ENCODE measurements around the gene RNF146.
"Not testable (repeated sequence)": the region's sequence is repeated elsewhere in the genome, so short reads cannot be mapped to it uniquely, and the experiment has no call there.

Gene RNF146

DNA sequence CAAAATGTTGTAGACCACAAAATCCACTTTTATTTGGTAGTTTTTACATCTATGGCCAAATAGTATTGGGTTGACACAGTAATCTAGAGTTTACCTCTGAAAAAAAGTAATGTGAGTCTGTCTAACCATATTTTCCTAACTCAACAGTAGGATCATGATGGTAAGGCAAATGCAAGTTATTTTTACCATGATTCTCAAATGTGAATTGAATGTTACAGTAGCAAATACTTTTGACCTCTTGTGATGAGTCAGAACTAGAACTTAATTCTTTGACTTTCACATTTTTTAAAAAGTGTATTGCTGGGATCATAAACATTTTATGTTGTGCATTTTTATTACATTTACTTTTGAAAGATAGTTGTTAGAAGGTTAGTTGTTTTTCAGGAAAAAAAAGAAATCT is 22.0 kb downstream of the RNF146 start:
- DNase-seq, result no peak

GRCh38 chr6:127289934-127290333 is 23.3 kb downstream of the RNF146 start:
- no peak for DNase-seq

- no peak for DNase-seq
Measured at GRCh38 chr6:127290391-127291265, 24.0 kb downstream of the RNF146 start.

- DNase-seq, result no peak
Measured at GRCh38 chr6:127291495-127291894, 24.8 kb downstream of the RNF146 start.

DNA sequence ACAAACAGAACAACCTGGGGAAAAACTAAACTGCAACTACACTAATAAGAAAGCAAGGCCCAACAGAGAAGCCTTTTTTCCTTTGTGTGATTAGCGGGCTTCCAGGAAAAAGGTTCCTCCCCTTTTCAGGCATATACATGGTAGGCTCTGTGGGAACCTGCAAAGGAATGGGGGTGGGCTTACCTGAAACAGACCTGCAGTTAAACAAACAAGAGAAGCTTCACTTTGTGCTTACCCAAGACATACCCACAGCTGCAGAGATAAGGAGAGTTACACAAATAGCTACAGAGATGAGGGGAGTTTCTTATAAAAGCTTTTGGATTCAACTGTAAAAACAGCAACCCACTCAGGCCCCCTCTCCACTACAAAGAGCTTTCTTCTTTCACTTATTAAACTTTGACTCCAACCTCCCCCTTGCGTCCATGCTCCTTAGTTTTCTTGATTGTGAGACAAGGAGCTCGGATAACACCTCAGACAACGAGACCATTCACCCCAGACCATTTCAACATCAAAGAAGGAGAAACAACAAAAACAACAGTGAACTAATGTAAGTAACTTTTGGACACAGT is 30.9 kb downstream of the RNF146 start:
- DNase-seq, result no peak

DNA sequence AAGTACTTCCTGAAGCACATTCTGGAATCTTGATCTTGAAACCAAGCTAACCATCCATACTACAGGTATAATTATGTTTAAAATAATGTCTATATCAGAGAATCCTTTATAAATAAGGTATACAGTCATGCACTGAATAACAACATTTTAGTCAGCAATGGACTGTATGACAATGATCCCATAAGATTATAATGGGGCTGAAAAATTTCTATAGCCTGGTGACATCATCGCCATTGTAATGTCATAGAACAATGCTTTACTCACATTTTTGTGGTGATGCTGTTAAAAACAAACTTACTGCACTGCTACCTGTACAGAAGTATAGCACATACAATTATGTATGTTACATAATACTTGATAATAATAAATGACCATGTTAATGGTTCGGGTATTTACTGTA is 31.8 kb downstream of the RNF146 start:
- no peak for DNase-seq

DNA sequence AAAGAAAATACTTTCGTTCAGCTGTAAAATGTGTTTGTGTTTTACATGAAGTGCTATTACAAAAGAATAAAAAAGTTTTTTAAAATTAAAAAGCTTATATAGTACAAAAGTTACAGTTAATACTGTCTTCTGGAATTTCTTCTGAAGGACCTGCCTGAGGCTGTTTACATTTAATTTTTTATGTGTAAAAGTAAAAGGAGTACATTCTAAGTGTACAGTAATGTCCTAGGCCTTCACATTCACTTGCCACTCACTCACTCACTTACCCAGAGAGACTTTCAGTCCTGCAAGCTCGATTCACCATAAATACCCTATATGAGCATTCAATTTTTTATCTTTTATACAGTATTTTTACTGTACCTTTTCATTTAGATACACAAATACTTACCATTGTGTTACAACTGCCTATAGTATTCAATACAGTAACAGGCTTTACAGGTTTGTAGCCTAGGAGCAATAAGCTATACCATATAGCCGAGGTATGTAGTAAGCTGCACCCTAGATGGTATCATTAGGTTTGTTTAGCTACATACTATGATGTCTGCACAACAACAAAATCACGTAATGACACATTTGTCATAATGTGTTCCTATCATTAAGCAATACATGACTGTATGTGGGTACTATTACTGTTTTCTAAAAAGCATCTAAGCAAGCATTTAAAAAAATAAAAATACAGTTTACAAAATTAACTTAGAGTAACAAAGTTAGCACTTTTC is 33.0 kb downstream of the RNF146 start:
- no peak for DNase-seq

GRCh38 chr6:127300411-127300810 is 33.7 kb downstream of the RNF146 start:
- DNase-seq, result peak in 2 of 4 experiments; percentile 3 to 11

- DNase-seq, result no peak
Measured at GRCh38 chr6:127301199-127301700, 34.6 kb downstream of the RNF146 start.

GRCh38 chr6:127302728-127303660 is 36.3 kb downstream of the RNF146 start:
- peak; percentile 72 to 88 (median 84) for DNase-seq

DNA sequence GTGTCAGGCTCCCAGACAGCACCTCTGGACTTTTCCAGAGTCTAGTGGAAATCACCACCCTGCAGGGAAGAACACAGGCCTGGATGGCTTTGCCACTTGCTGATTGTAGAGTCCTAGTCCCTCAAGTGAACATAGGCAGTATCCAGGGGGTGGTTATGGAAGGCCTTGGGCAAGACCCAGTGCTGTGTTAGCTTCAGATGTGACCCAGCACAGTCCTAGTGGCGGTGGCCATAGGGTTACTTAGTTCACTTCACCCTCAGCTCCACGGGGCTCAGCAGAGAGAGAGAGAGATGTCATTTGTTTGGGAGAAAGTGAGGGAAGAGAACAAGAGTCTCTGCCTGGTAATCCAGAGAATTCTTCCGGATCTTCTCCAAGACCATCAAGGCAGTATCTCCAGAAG is 37.3 kb downstream of the RNF146 start:
- DNase-seq, result no peak

GRCh38 chr6:127305741-127306140 is 39.1 kb downstream of the RNF146 start:
- no peak for DNase-seq

GRCh38 chr6:127317388-127318128 is 50.9 kb downstream of the RNF146 start:
- DNase-seq, result peak; percentile 17 to 66 (median 44)

DNA sequence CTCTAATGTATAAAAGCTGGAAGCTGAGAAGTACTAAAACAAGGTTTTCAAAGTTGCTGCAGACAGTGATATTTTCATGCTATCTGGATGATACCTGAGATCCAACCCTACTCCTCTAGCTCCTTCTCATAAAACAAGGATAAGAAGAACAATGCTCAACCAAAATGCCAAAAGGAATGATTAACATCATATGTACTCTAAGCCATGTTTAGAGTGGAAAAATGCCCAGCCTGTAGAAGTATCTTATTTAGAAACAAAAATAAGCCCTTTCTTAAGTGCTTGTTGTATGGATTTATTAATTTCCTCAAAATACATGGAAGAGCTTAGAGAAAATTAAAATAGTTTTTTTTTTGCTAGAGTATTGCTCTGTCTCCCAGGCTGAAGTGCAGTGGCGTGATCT is 53.0 kb downstream of the RNF146 start:
- no peak for DNase-seq

DNA sequence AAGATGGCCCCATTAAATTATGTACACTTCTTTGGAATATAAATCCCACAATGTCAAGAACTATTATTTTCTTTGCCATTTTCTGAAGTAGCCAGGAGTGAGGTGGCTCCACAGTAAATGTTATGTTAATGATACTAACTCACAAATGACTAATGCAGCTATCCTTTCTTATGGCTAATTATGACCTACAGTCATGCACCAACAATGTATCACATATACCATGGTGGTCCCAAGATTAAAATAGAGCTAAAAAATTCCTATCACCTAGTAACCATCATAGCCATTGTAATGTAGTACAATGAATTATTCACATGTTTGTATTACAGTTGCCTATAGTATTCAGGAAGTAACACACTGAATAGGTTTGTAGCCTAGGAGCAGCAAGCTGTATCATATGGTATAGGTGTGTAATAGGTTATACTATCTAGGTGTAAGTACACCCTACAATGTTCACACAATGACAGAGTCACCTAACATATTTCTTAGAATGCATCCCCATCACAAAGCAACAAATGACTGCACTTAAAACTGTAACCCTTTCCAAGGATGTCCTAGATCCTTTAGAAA is 61.5 kb downstream of the RNF146 start:
- no peak for DNase-seq

- DNase-seq, result not testable (repeated sequence)
Measured at GRCh38 chr6:127331256-127331655, 64.6 kb downstream of the RNF146 start.

- DNase-seq, result no peak
Measured at GRCh38 chr6:127332383-127332961, 65.8 kb downstream of the RNF146 start.
